PC-9 (cell line): ENCODE results near the gene MVB12B.

Experiments
- CTCF ChIP-seq: fragments of 200-600 bp; sonication (generic); conservative IDR thresholded peaks from 2 replicates; pipeline ENCODE4 v1.6.1; 2017; ENCODE audit warnings: mixed run types, antibody characterized with exemption, mild to moderate bottlenecking, moderate library complexity
- EZH2 ChIP-seq: fragments of 200-600 bp; sonication (generic); IDR thresholded peaks from 2 replicates; pipeline ENCODE4 v1.8.0; 2017; ENCODE audit warnings: antibody characterized with exemption, low read depth

GRCh38 chr9:126449725-126450667 is 123.4 kb downstream of the MVB12B start:
- TF ChIP-seq CTCF (no peak), EZH2 (no peak)
